PFSK-1 (cell line): Measurements from ENCODE around the gene PDE4B.

ENCODE experiments used
- FOXP2 ChIP-seq: optimal IDR thresholded peaks from 2 replicates; pipeline ENCODE3; 2011; ENCODE audit warnings: borderline replicate concordance, control low read depth, inconsistent platforms; ENCODE audit not compliant: insufficient read depth; ENCODE audit errors: extremely low read length, extremely low read depth
- POLR2AphosphoS5 ChIP-seq: IDR thresholded peaks from 2 replicates; pipeline ENCODE4 v1.6.1; 2012; ENCODE audit warnings: low read depth, mild to moderate bottlenecking, control low read depth, low read length, moderate library complexity
- SIN3A ChIP-seq: IDR thresholded peaks from 2 replicates; pipeline ENCODE4 v1.6.1; 2012; ENCODE audit warnings: mild to moderate bottlenecking, low read length, moderate library complexity, borderline replicate concordance; ENCODE audit not compliant: insufficient read depth
- TAF1 ChIP-seq: IDR thresholded peaks from 2 replicates; pipeline ENCODE4 v1.6.1; 2012; ENCODE audit warnings: low read length, control low read depth, borderline replicate concordance; ENCODE audit not compliant: insufficient read depth
- TF ChIP-seq, protein P1 (sequence below), 2 experiments: IDR thresholded peaks; 2 replicates each; pipeline versions ENCODE4 v1.6.1 to v1.8.0; 2011 to 2012; ENCODE audit warnings: low read depth in 2 of 2, low read length in 2 of 2, control low read depth in 1 of 2, inconsistent platforms in 1 of 2, mild to moderate bottlenecking in 1 of 2, moderate library complexity in 1 of 2; ENCODE audit not compliant: insufficient read depth in 1 of 2

DNA sequence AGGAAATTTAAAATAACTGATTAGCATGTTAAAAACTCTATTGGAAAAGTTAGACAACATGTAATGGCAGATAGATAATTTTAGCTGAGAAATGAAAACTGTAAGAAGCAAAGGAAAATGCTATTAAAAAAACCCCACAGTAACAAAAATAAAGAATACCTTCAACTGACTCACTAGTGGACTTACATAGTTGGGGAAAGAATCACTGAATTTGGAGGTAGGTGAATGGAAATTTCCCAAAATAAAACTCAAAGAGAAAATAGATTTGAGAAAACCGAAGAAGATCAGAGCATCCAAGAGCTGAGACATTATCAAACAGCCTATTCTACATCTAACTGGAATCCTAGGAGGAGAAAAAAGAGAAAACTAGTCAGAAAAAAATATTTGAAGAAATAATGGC, 34.7 kb downstream of the PDE4B start:
- TF ChIP-seq TAF1, result no peak
- TF ChIP-seq POLR2AphosphoS5, result no peak
- TF ChIP-seq, protein P1, sequence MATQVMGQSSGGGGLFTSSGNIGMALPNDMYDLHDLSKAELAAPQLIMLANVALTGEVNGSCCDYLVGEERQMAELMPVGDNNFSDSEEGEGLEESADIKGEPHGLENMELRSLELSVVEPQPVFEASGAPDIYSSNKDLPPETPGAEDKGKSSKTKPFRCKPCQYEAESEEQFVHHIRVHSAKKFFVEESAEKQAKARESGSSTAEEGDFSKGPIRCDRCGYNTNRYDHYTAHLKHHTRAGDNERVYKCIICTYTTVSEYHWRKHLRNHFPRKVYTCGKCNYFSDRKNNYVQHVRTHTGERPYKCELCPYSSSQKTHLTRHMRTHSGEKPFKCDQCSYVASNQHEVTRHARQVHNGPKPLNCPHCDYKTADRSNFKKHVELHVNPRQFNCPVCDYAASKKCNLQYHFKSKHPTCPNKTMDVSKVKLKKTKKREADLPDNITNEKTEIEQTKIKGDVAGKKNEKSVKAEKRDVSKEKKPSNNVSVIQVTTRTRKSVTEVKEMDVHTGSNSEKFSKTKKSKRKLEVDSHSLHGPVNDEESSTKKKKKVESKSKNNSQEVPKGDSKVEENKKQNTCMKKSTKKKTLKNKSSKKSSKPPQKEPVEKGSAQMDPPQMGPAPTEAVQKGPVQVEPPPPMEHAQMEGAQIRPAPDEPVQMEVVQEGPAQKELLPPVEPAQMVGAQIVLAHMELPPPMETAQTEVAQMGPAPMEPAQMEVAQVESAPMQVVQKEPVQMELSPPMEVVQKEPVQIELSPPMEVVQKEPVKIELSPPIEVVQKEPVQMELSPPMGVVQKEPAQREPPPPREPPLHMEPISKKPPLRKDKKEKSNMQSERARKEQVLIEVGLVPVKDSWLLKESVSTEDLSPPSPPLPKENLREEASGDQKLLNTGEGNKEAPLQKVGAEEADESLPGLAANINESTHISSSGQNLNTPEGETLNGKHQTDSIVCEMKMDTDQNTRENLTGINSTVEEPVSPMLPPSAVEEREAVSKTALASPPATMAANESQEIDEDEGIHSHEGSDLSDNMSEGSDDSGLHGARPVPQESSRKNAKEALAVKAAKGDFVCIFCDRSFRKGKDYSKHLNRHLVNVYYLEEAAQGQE (IDR thresholded peaks at IDR 0.05; ENCODE audit: insufficient read depth in 1 of 2, low read depth in 2 of 2, low read length in 2 of 2), result no peak
- no peak for TF ChIP-seq SIN3A
- TF ChIP-seq FOXP2, result no peak
